HepG2 (cell line): Measurements from ENCODE around the gene EIF6. TPM values are rescaled to one million over a fixed set of nuclear protein-coding genes. Genes with fewer than 3 reads are reported as not detected.

Source experiments
- ATAD3A ChIP-seq: sonication (generic); formaldehyde crosslinking; IDR thresholded peaks from 2 replicates; pipeline ENCODE4 v1.4.0; 2020; ENCODE audit warnings: missing genetic modification reagents
- ATF1 ChIP-seq: IDR thresholded peaks from 2 replicates; pipeline ENCODE4 v1.6.1; 2016; ENCODE audit warnings: mild to moderate bottlenecking, control low read depth
- BCLAF1 ChIP-seq: fragments of 450-650 bp; IDR thresholded peaks from 2 replicates; pipeline ENCODE4 v1.6.1; 2017; ENCODE audit warnings: mild to moderate bottlenecking
- ELF3 ChIP-seq: IDR thresholded peaks from 2 replicates; pipeline ENCODE4 v1.6.1; 2016; ENCODE audit warnings: missing genetic modification reagents, missing compliant biosample characterization
- FOXO1 ChIP-seq: sonication (generic); formaldehyde crosslinking; IDR thresholded peaks from 2 replicates; pipeline ENCODE4 v1.4.0; 2020; ENCODE audit warnings: missing genetic modification reagents
- HDAC1 ChIP-seq: sonication (generic); formaldehyde crosslinking; IDR thresholded peaks from 2 replicates; pipeline ENCODE4 v1.5.1; 2020; ENCODE audit warnings: mild to moderate bottlenecking, missing genetic modification reagents
- HMGXB3 ChIP-seq: sonication (generic); formaldehyde crosslinking; IDR thresholded peaks from 2 replicates; pipeline ENCODE4 v1.4.0; 2020; ENCODE audit warnings: missing genetic modification reagents, borderline replicate concordance
- MAX ChIP-seq: IDR thresholded peaks from 2 replicates; pipeline ENCODE4 v1.6.1; 2012; ENCODE audit warnings: inconsistent platforms
- MEIS1 ChIP-seq: sonication (generic); formaldehyde crosslinking; IDR thresholded peaks from 2 replicates; pipeline ENCODE4 v1.9.0; 2021; ENCODE audit warnings: mild to moderate bottlenecking, missing genetic modification reagents, moderate library complexity, borderline replicate concordance
- NFE2L2 ChIP-seq: fragments of 150-350 bp; IDR thresholded peaks from 2 replicates; pipeline ENCODE4 v1.6.1; 2014; ENCODE audit warnings: low read length
- RCOR2 ChIP-seq: IDR thresholded peaks from 2 replicates; pipeline ENCODE4 v1.6.1; 2016; ENCODE audit warnings: missing biosample characterization, missing genetic modification reagents
- ZNF274 ChIP-seq: sonication (generic); formaldehyde crosslinking; IDR thresholded peaks from 2 replicates; pipeline ENCODE4 v1.5.1; 2020; ENCODE audit warnings: mild to moderate bottlenecking, missing genetic modification reagents
- ZNF331 ChIP-seq: sonication (generic); formaldehyde crosslinking; IDR thresholded peaks from 2 replicates; pipeline ENCODE4 v1.4.0; 2020; ENCODE audit warnings: missing genetic modification reagents
- ZNF660 ChIP-seq: sonication (generic); formaldehyde crosslinking; IDR thresholded peaks from 2 replicates; pipeline ENCODE4 v1.5.1; 2020; ENCODE audit warnings: mild to moderate bottlenecking, low read depth, missing genetic modification reagents, borderline replicate concordance
- polyA plus RNA-seq, 8 experiments: library from polyadenylated mRNA; depleted of rRNA in 3 of 8; stranded (reverse) in 7 of 8; unstranded in 1 of 8; fragments of >200 nt; fragmentation: Illumina TruSeq in 4 of 8; extraction: Trizol in 4 of 8; gene quantifications; 2 replicates each; pipeline versions ENCODE4 v1.2.1 to v1.2.3, GENCODE V29; 2011 to 2016; ENCODE audit warnings: low read depth in 4 of 8, missing spikeins in 1 of 8, mixed read lengths in 1 of 8; ENCODE audit not compliant: insufficient read depth in 1 of 8
- total RNA-seq, 5 experiments: library from RNA; depleted of rRNA; stranded (reverse); fragments of >200 nt; fragmentation: Illumina TruSeq; extraction: Trizol; gene quantifications; 2 replicates each; pipeline ENCODE4 v1.2.3, GENCODE V29; 2016; ENCODE audit warnings: low read depth in 1 of 5
- TF ChIP-seq, protein P1 (sequence below): sonication (generic); formaldehyde crosslinking; IDR thresholded peaks from 2 replicates; pipeline ENCODE4 v1.5.1; 2020; ENCODE audit warnings: mild to moderate bottlenecking, missing genetic modification reagents, moderate library complexity
- TF ChIP-seq, protein P2 (sequence below): sonication (generic); formaldehyde crosslinking; IDR thresholded peaks from 2 replicates; pipeline ENCODE4 v1.8.0; 2022; ENCODE audit warnings: missing genetic modification reagents, mild to moderate bottlenecking, borderline replicate concordance

Gene EIF6
- total and polyA plus RNA-seq, 2 of the 13 experiments (the other 11 are each of a cell fraction or from before 2014, with no cell fraction given), result 462 to 466 TPM

DNA sequence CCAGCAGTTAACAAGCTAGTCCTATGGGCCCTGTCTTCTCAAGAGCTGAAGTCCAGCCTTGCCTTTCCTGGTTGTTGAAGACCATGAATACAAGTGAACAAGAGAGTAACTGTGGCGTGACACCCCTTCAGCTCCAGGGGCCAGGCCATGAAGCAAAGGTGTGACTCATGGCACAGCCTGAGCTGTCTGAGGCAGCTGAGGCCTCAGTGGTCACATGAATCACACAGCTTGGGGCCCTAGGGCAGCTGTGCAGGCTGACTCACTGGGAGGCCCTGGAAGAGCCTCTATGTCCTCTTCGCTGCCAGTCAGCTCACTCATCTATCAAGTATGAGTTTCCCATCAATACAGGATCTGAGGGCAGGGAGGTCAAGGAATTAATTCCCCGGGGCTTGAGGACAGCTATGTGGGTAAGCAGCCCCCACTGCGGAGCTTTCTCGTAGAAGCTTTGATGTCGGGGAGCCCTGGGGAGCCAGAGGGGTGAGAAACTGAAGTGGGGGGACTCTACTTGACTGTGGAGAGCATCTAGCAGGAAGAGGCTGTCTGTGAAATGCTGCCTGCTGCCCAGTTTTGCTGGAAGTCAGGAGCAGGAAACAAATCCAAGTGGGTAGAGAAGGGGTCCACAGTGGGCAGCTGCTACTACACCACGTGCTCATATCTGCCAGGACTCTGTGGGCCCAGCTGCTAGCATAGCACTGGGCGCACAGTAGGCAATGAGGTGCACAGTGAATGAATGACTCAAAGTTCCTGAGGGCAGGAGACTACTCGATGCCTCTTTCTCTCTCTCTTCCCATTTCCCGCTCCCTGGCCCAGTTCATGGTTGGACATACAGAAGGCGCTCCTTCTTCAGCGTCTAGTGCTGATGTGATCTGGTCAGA is 21.3 kb upstream of the EIF6 start (continued):
- TF ChIP-seq, protein P1, sequence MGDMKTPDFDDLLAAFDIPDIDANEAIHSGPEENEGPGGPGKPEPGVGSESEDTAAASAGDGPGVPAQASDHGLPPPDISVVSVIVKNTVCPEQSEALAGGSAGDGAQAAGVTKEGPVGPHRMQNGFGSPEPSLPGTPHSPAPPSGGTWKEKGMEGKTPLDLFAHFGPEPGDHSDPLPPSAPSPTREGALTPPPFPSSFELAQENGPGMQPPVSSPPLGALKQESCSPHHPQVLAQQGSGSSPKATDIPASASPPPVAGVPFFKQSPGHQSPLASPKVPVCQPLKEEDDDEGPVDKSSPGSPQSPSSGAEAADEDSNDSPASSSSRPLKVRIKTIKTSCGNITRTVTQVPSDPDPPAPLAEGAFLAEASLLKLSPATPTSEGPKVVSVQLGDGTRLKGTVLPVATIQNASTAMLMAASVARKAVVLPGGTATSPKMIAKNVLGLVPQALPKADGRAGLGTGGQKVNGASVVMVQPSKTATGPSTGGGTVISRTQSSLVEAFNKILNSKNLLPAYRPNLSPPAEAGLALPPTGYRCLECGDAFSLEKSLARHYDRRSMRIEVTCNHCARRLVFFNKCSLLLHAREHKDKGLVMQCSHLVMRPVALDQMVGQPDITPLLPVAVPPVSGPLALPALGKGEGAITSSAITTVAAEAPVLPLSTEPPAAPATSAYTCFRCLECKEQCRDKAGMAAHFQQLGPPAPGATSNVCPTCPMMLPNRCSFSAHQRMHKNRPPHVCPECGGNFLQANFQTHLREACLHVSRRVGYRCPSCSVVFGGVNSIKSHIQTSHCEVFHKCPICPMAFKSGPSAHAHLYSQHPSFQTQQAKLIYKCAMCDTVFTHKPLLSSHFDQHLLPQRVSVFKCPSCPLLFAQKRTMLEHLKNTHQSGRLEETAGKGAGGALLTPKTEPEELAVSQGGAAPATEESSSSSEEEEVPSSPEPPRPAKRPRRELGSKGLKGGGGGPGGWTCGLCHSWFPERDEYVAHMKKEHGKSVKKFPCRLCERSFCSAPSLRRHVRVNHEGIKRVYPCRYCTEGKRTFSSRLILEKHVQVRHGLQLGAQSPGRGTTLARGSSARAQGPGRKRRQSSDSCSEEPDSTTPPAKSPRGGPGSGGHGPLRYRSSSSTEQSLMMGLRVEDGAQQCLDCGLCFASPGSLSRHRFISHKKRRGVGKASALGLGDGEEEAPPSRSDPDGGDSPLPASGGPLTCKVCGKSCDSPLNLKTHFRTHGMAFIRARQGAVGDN (CRISPR knock-in tag), result peak; percentile 98
- TF ChIP-seq ATAD3A (CRISPR knock-in tag) (peak; percentile 13; the same call in 1 of the 2 replicates), ATF1 (CRISPR knock-in tag) (no peak), FOXO1 (CRISPR knock-in tag) (peak; percentile 43; the same call in 1 of the 2 replicates), MAX (peak; percentile 90), RCOR2 (CRISPR knock-in tag) (peak; percentile 66; the same call in 1 of the 2 replicates), ZNF274 (CRISPR knock-in tag) (peak; percentile 16; the same call in 1 of the 2 replicates), ZNF331 (CRISPR knock-in tag) (peak; percentile 50; the same call in 1 of the 2 replicates), BCLAF1 (no peak), MEIS1 (CRISPR knock-in tag) (no peak), HDAC1 (CRISPR knock-in tag) (no peak; the same call in 1 of the 2 replicates), NFE2L2 (no peak), HMGXB3 (CRISPR knock-in tag) (peak; percentile 93), ZNF660 (CRISPR knock-in tag) (no peak), ELF3 (peak; percentile 89)
- TF ChIP-seq, protein P2, sequence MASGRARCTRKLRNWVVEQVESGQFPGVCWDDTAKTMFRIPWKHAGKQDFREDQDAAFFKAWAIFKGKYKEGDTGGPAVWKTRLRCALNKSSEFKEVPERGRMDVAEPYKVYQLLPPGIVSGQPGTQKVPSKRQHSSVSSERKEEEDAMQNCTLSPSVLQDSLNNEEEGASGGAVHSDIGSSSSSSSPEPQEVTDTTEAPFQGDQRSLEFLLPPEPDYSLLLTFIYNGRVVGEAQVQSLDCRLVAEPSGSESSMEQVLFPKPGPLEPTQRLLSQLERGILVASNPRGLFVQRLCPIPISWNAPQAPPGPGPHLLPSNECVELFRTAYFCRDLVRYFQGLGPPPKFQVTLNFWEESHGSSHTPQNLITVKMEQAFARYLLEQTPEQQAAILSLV, result no peak
